ENCODE measurements around the gene PAGR1. TPM values are rescaled to one million over a fixed set of nuclear protein-coding genes. Genes with fewer than 3 reads are reported as not detected.

PAGR1 gene
- total RNA-seq, 1 experiment from 2014 or later = 56.5 TPM

DNA sequence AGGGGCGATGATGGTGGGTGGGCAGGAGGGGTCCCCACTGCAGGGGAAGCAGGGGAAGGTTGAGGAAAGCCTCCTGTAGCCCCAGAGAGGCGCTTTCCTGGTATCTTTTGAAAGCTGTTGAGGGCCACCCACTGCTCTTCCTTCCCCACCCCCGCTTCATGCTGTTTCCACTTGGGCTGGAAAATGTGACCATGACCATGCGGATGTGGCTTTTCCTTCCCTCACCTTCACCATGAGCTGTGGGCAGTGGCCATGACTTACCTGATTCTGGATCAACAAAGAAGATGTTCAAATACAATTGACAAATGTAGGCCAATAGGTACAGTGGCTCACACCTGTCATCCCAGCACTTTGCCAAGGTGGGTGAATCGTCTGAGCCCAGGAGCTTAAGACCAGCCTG is 18.1 kb downstream of the PAGR1 start:
- no peak for DNase-seq (ENCODE audit: low read depth)

DNA sequence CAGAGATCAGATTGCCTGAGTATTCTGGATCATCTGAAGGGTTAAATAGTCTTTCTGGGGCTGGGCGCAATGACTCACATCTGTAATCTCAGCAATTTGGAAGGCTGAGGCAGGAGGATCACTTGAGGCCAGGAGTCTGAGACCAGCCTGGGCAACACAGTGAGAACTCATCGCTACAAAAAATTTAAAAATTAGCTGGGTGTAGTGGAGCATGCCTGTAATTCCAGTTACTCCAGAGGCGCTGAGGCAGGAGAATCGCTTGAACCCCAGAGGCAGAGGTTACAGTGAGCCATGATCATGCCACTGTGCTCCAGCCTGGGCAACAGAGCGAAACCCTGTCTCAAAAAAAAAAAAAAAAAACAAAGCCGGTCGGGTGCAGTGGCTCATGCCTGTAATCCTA is 20.0 kb downstream of the PAGR1 start:
- no peak for DNase-seq (ENCODE audit: low read depth)

DNA sequence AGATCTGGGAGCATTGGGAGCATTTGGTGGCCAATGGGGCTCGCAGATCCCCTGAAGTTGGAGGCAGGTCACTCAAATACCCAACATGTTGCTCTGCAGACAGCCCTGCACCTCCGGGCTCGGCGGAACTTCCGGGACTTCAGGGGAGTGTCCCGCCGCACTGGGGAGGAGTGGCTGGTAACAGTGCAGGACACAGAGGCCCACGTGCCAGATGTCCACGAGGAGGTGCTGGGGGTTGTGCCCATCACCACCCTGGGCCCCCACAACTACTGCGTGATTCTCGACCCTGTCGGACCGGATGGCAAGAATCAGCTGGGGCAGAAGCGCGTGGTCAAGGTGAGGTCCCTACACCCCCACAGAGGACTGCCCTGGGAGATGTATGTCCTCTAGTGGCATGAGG is 20.7 kb downstream of the PAGR1 start:
- no peak for DNase-seq (ENCODE audit: low read depth)

DNA sequence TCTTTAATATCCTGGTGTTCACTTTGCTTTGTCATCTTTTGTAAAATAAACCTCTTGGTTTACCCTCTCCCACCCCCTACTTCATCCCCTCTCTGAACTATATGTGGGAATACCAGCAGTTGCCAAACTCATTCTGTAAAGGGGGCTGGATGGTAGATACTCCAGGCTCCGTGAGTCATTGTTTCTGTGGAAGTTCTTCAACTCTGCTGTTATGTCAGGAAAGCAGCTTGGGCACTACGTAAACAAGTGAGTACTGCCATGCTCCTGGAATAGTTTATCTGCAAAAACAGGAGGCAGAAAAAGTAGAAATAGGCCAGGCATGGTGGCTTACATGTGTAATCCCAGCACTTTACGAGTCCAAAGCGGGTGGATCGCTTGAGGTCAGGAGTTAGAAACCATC is 21.9 kb downstream of the PAGR1 start:
- no peak for DNase-seq (ENCODE audit: low read depth)

DNA sequence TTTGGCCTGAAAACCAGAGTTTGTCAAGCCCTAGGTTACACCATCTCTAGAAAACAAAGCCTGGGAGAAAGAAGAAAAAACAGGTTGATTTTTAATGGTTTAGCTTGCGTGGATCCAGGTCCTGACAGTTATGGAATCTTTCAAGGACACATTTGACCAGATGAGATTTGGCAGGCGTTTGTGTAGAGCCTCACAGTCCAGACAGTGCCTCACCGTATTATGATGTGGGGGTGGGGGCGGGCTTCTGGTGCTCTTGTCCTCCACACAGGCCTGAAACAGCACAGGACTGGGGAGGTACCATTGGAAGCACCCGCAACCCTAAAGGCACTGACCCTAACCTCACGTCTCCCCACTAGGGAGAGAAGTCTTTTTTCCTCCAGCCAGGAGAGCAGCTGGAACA is 23.9 kb downstream of the PAGR1 start:
- DNase-seq (ENCODE audit: low read depth) = no peak

DNA sequence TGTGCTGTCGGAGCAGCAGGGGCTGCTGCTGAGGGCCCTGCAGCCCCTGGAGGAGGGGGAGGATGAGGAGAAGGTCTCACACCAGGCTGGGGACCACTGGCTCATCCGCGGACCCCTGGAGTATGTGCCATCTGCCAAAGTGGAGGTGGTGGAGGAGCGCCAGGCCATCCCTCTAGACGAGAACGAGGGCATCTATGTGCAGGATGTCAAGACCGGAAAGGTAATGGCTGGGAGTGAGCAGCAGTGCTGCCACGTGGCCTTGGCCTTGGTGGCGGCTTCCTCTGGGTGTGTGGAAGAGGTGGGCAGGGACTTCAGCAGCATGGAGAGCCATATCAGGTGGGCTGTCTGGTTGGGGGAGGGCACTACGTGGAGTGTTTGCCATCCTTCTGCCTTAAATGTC is 24.3 kb downstream of the PAGR1 start:
- no peak for DNase-seq (ENCODE audit: low read depth)

DNA sequence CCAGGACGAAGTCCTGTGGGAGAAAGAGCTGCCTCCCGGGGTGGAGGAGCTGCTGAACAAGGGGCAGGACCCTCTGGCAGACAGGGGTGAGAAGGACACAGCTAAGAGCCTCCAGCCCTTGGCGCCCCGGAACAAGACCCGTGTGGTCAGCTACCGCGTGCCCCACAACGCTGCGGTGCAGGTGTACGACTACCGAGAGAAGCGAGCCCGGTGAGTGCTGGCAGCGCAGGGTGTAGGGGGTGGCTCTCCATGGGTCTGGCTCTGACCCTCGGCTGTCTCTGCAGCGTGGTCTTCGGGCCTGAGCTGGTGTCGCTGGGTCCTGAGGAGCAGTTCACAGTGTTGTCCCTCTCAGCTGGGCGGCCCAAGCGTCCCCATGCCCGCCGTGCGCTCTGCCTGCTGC is 25.7 kb downstream of the PAGR1 start:
- DNase-seq (ENCODE audit: low read depth) = no peak

DNA sequence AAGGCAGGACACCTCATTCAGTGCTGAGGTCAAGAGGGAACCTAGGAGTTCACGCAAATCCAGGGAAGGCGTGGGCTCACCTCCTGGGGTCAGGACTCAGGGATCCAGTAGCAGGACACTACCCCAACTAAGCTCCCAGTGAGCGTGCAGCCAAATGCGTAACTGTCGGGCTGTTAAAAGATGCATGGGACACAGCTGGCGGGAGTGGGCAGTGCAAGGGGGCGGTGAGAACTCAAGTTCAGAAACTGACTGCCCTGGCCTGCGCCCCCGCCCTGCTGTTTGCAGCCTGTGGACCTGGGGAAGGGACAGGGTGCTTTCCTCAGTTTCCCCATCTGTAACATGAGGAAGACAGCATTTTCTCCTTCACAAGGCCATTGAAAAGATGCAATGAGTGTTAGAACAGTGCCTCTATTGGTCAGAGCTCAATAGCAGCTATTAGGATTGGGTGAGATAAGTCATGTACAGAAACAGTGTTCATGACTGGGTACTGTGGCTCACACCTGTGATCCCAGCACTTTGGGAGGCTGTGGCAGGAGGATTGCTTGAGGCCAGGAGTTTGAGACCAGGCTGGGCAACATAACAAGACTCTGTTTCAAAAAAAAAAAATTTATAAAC is 26.9 kb downstream of the PAGR1 start:
- DNase-seq (ENCODE audit: low read depth) = no peak

DNA sequence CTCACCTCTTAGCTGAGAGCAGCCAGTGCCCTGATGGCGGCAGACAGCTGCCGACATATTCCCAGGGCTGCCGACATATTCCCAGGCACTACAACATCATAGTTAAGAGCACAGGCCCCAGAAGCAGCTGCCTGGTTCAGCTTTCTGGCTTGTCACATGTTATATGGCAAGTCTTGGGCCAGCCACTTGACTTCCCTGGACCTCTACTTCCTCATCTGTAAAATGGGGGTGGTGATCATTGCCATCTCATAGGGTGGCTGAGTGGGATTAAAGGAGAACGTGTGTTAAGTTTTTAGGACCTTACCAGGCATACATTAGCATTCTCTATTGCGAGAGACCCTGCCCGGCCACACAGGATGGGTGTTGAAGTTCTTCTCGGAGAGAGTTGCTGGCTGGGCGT is 28.0 kb downstream of the PAGR1 start:
- DNase-seq (ENCODE audit: low read depth) = no peak

DNA sequence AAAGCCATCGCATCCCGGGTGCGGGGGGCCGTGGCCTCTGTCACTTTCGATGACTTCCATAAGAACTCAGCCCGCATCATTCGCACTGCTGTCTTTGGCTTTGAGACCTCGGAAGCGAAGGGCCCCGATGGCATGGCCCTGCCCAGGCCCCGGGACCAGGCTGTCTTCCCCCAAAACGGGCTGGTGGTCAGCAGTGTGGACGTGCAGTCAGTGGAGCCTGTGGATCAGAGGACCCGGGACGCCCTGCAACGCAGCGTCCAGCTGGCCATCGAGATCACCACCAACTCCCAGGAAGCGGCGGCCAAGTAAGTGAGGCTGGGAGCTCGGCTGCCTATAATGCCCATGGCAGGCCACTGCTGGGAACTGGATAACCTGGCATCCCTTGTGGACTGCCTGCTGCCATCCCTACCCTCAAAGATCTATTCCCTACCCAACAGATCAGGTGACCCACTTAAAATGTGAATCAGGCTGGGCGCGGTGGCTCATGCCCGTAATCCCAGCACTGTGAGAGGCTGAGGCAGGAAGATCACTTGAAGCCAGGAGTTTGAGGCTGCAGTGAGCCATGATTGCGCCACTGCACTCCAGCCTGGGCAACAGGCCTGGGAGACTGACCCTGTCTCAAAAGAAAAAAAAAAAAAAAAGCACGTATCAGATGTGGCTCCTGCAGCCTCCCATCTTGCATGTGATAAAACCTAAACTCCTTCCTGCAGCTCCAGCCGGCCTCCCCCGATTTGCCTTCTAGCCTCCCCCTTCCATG is 28.8 kb downstream of the PAGR1 start:
- DNase-seq (ENCODE audit: low read depth) = no peak

DNA sequence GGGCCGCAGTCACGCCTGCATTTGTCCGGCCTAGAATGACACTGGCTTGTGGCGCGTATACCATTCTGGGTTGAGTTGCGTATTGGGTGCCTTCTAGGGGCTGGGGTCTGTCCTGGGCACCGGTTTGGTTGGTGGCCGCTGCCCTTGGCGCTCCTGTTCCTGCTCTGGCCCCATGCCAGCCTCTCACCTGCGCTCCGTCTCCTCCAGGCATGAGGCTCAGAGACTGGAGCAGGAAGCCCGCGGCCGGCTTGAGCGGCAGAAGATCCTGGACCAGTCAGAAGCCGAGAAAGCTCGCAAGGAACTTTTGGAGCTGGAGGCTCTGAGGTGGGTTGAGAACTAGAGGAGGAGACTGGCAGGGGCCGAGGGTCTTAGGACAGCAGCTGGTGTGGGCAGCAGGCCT is 29.7 kb downstream of the PAGR1 start:
- no peak for DNase-seq (ENCODE audit: low read depth)

DNA sequence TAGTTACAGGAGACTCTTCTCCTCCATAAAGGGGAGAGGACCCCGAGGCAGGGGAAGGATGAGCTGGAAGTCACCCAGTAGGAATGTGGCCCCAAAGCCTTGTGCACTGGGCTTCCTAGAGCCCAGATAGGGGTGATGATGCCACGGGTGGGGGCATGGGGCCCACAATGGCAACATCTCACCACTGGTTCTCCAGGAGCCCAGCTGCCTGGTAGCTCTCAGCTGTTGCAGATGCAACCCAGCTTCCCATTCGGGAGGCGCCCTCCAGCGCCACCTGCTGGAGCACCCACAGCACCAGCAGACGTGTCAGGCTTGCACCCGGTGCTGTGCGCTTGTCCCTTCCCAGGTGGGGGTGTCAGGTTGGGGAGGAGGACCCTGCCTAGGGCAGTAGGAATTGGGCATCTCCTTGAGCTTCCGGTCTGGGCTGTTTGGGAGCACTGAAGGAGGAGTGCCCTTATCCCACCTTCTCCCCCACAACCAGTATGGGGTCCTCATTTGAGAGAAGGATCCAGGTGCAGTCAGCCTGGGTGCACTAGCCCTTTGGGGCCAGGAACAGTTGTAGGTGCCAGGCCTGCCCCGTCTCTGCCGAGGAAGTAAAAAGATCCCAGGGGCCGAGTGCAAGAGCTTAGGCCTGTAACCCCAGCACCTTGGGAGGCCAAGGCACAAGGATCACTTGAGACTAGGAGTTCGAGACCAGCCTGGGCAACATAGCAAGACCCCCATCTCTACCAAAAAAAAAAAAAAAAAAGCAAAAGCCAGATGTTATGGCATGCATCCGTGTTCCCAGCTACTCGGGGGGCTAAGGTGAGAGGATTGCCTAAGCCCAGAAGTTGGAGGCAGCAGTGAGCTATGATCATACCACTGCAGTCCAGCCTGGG is 32.7 kb downstream of the PAGR1 start:
- peak; percentile 42 for DNase-seq (ENCODE audit: low read depth)

DNA sequence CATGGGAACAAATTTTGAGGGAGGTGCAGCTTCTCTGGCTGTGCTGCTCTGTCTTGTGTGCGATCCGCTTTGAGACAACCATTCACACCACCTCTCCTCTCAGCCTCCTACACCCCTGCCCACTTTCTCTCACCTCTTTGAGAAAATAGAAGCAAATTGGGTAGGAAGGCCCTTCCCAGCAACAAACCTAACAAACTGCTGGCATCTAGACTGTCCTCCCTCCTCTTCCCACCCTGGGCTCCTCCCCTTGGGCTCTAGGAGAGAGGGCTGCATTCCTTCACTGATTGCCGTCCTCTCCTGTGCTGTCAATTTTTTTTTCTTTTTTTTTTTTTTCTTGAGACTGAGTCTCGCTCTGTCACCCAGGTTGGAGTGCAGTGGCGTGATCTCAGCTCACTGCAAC is 33.6 kb downstream of the PAGR1 start:
- DNase-seq (ENCODE audit: low read depth) = no peak

DNA sequence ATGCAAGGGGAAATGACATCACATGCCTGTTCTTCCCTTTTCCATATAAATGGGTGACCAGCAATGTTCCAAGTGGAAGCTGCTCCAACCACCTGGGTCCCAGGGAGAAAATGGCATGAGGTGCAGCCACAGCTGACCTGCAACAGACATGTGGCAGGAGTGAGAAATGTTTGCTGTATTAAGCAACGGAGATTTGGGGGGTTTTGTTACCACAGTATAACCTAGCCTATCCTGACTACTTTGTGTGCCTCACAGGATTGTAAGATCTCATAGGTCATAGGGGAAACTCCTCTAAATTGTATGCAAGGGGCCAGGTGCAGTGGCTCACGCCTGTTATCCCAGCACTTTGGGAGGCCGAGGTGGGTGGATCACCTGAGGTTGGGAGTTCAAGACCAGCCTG is 35.0 kb downstream of the PAGR1 start:
- DNase-seq (ENCODE audit: low read depth) = no peak

DNA sequence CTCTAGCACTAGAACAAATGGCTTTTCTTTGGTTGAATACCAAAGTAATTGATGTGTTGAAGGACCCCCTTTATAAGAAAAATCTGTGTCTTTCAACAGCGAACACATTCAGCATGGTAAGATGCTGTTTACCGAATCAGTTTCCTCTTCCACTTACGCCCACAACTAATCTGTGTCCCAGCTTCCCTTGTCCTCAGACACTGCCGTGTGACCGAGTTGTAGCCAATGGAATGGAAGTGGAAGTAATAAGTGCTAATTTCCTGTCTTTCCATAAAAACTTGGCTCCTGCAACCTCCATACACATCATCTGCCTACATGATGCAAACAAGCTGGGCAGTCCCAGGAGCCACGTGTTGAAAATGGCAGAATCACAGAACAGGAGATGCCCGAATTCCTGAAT is 36.7 kb downstream of the PAGR1 start:
- no peak for DNase-seq (ENCODE audit: low read depth)

DNA sequence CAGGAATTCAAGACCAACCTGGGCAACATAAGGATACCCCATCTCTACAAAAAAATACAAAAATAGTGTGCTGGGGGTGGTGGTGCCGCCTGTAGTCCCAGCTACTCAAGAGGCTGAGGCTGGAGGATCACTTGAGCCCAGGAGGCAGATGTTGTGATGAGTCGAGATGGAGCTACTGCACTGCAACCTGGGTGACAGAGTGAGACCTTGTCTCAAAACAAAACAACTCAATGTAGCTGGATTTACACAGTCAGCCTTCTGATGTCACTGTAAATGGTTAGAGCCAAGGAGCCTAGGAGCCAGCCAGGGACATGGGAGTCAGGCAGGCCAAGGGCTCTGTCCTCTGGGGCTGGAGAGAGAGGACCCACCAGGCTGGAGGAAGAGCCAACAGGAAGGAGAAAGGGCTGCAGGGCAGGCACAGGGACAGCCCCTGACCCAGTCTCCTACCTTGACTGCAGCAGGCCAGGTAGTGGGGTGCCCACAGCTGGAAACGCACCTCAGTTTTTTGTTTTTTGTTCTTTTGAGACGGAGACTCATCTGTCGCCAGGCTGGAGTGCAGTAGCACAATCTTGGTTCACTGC is 38.7 kb downstream of the PAGR1 start:
- no peak for DNase-seq (ENCODE audit: low read depth)

DNA sequence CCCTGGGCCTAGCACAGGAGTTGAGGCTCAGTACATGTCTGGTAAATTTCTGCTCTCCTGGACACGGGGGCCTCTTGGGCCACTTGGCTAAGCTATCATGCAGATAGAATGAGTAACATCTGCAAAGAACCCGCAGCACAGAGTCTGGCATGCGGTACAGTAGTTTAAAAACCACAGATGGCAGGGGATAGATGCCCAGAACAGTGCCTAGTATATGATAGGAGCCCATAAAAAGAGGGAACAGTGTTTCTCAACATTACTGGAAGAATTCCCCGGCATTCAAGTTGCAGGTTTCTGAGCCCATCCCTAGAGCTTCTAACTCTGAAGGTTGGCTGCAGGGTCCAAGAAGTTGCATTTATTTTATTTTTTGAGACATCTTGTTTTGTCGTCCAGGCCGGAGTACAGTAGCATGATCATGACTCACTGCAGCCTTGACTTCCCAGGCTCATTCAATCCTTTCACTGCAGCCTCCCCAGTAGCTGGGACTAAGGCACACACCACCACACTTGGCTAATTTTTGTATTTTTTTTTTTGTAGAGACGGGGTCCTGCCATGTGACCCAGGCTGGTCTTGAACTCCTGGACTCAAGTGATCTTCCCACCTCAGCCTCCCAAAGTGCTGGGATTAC is 41.3 kb downstream of the PAGR1 start:
- peak; percentile 52 for DNase-seq (ENCODE audit: low read depth)

DNA sequence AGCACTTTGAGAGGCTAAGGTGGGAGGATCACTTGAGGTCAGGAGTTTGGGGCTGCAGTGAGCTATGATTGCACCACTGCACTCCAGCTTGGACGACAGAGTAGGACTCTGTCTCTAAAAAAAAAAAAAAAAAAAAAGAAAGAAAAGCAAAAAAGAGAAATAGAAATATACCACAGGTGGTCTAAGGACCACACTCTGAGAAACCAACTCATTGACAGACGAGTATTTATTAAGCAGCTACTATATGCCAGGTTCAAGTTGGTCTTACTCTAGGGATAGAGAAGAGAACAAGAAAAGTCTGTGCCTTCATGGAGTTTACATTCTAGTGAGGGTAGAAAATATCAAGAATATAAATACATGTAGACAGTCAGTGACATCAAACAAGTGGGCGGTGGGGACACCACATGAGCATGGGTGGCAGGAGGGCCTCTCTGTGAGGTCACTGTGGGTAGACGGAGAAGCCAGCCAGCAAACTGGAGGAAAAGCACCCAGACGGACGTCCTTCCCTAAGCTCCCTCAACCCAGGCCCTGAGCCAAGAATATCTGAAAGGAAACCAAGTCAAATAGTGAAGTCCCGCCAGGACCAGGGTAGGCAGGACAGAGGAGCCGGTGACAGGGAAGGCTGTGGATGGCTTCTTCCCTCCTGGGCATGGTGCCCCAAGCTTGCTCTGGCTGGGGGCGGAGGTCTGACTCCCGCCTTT is 42.3 kb downstream of the PAGR1 start:
- DNase-seq (ENCODE audit: low read depth) = no peak

DNA sequence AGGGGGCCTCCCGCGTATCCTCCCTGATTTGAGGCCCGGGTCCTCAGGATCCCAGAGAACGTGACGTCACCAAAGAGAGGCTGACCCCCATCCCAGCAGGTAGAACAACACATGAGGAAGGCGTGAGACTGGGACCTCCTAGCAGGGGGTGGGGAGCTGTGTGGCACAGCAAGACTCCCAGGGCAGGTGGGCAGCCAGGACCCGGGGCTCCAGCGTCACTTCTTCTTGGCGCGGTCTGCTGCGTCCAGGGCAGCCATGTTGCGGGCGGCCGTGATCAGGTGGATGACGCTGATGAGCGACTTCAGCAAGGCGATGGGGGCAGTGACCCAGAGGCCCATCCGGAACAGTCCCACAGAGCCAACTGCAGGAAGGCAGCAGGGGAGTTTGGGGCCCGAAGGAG is 43.0 kb downstream of the PAGR1 start:
- DNase-seq (ENCODE audit: low read depth) = no peak

DNA sequence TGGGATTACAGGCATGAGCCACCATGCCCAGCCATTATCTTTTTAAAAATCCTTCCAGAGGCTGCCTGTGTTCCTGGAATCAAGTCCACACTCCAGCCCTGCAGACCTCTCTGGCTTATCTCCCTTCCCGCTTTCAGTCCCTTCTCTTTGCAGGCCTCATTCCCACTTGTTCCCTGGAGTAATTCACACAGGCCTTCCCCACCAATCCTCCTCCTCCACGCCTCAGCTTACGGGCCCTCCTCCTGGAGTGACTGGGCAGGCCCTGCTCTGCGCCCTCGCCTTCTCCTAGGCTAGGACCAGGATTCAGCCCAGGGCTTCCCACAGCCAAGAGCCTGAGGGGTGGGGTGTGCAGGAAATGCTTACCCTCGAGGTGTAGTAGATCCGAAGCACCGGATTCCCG is 44.3 kb downstream of the PAGR1 start:
- DNase-seq (ENCODE audit: low read depth) = no peak

DNA sequence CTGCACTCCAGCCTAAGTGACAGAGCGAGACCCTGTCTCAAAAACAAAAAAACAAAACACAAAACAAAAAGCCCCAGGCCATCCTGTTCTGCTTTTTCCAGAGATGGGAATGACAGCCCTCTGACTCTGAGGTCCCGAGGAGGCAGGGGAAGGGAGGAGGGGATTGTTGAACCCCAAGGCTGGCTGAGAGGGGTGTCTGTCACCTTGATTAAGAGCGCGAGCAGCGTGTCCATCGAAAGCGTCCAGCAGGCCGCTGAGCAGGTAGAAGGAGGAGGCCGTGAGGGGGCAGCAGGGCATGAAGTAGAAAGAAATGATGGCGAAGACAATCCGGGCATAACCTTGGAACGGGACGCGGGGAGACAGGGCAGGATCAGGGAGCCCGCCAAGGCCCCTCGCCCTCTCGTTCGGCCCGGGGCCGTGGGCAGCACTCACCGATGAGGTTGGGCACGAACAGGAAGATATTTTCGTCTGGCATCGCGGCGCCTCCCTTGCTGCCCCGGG is 46.5 kb downstream of the PAGR1 start:
- DNase-seq (ENCODE audit: low read depth) = no peak

Measured in HT1080 (cell line).